IMR-90 (cell line): ENCODE data around the gene TOR3A. TPM values are rescaled to one million over a fixed set of nuclear protein-coding genes. Genes with fewer than 3 reads are reported as not detected.

Source experiments
- ATAC-seq: fragments of 200-7000 bp; cut with Tn5 transposase; 2 replicates; pipeline ENCODE4 v1.9.1; 2020; ENCODE audit warnings: low read depth, mild to moderate bottlenecking, moderate library complexity
- BruUV-seq: library from RNA; stranded (reverse); fragments of 400-500 nt; replicated peaks from 2 replicates; lab custom pipeline; 2021; lab: Mats Ljungman, UMichigan
- CTCF ChIA-PET: fragments of 300-600 bp; formaldehyde crosslinking; extraction: SDS; loops from one replicate; lab custom pipeline; 2021; ENCODE audit warnings: antibody characterized with exemption; lab: Yijun Ruan, JAX
- POLR2A ChIA-PET: fragments of 300-600 bp; sonication (Branson Sonifier 250); formaldehyde crosslinking; loops from one replicate; lab custom pipeline; 2022; ENCODE audit warnings: antibody characterized with exemption; ENCODE audit not compliant: unreplicated experiment; lab: Charles Lee
- DNase-seq: peaks from one replicate; pipeline ENCODE4 v3.0.0; 2013
- H2AFZ ChIP-seq: replicated peaks from 2 replicates; pipeline ENCODE3; 2013; ENCODE audit warnings: low read length, mild to moderate bottlenecking; ENCODE audit not compliant: poor library complexity
- H2AK5ac ChIP-seq: 2 replicates; pipeline ENCODE4 v1.6.1; 2013; ENCODE audit warnings: low read depth, low read length, inconsistent platforms
- H2AK9ac ChIP-seq: replicated peaks from 2 replicates; pipeline ENCODE3; 2013; ENCODE audit warnings: mild to moderate bottlenecking, low read depth, low read length, moderate library complexity; ENCODE audit not compliant: poor library complexity
- H2BK120ac ChIP-seq: 2 replicates; pipeline ENCODE4 v1.6.1; 2013; ENCODE audit warnings: low read depth, low read length, inconsistent platforms
- H2BK15ac ChIP-seq: 3 replicates; pipeline ENCODE4 v1.6.1; 2013; ENCODE audit warnings: low read depth, low read length, inconsistent platforms
- H2BK20ac ChIP-seq: 2 replicates; pipeline ENCODE4 v1.6.1; 2013; ENCODE audit warnings: low read depth, mild to moderate bottlenecking, inconsistent platforms, low read length, moderate library complexity
- H2BK5ac ChIP-seq: 2 replicates; pipeline ENCODE4 v1.6.1; 2013; ENCODE audit warnings: mild to moderate bottlenecking, low read depth, low read length, inconsistent platforms; ENCODE audit not compliant: poor library complexity, severe bottlenecking
- H3K14ac ChIP-seq: replicated peaks from 2 replicates; pipeline ENCODE4 v1.6.1; 2013; ENCODE audit warnings: low read depth, low read length, inconsistent platforms
- H3K18ac ChIP-seq: 2 replicates; pipeline ENCODE4 v1.6.1; 2013; ENCODE audit warnings: low read depth, low read length, control low read depth
- H3K23ac ChIP-seq: 2 replicates; pipeline ENCODE4 v1.6.1; 2013; ENCODE audit warnings: low read depth, low read length, inconsistent platforms
- H3K27ac ChIP-seq: 2 replicates; pipeline ENCODE4 v1.5.1; 2013; ENCODE audit warnings: mild to moderate bottlenecking, control low read depth, low read length; ENCODE audit not compliant: insufficient read depth
- H3K27me3 ChIP-seq: 2 replicates; pipeline ENCODE4 v1.6.1; 2013; ENCODE audit warnings: low read length; ENCODE audit not compliant: control insufficient read depth, insufficient read depth
- H3K36me3 ChIP-seq: 2 replicates; pipeline ENCODE4 v1.6.1; 2013; ENCODE audit warnings: low read length, mixed read lengths; ENCODE audit not compliant: control insufficient read depth, insufficient read depth
- H3K4ac ChIP-seq: 2 replicates; pipeline ENCODE4 v1.6.1; 2013; ENCODE audit warnings: low read depth, low read length, inconsistent platforms
- H3K4me1 ChIP-seq: 2 replicates; pipeline ENCODE4 v1.6.1; 2013; ENCODE audit warnings: low read length, mixed read lengths; ENCODE audit not compliant: control insufficient read depth, insufficient read depth
- H3K4me2 ChIP-seq: 2 replicates; pipeline ENCODE4 v1.6.1; 2013; ENCODE audit warnings: low read depth, mild to moderate bottlenecking, control low read depth, low read length, moderate library complexity
- H3K4me3 ChIP-seq: 2 replicates; pipeline ENCODE4 v1.5.1; 2013; ENCODE audit warnings: low read depth, mild to moderate bottlenecking, control low read depth, low read length, moderate library complexity; ENCODE audit not compliant: insufficient read depth
- H3K56ac ChIP-seq: 2 replicates; pipeline ENCODE4 v1.6.1; 2013; ENCODE audit warnings: low read length, inconsistent platforms; ENCODE audit not compliant: insufficient read depth; ENCODE audit errors: extremely low read depth
- H3K79me1 ChIP-seq, 2 experiments: 2 replicates each; pipeline ENCODE4 v1.6.1; 2013; ENCODE audit warnings: low read length in 2 of 2, inconsistent platforms in 1 of 2, low read depth in 1 of 2
- H3K9ac ChIP-seq: 2 replicates; pipeline ENCODE4 v1.6.1; 2013; ENCODE audit warnings: low read depth, low read length, control low read depth
- H3K9me1 ChIP-seq: 2 replicates; pipeline ENCODE4 v1.6.1; 2013; ENCODE audit warnings: low read length, inconsistent platforms; ENCODE audit not compliant: insufficient read depth
- H3K9me3 ChIP-seq: 2 replicates; pipeline ENCODE4 v1.6.1; 2013; ENCODE audit warnings: low read length; ENCODE audit not compliant: control insufficient read depth, insufficient read depth
- H4K20me1 ChIP-seq: 2 replicates; pipeline ENCODE4 v1.6.1; 2013; ENCODE audit warnings: low read length, inconsistent platforms; ENCODE audit not compliant: insufficient read depth
- H4K5ac ChIP-seq: 2 replicates; pipeline ENCODE4 v1.6.1; 2013; ENCODE audit warnings: mild to moderate bottlenecking, low read depth, low read length, control low read depth
- H4K8ac ChIP-seq, 2 experiments: 2 replicates each; pipeline ENCODE4 v1.6.1; 2013; ENCODE audit warnings: low read depth in 2 of 2, low read length in 2 of 2, control low read depth in 1 of 2, inconsistent platforms in 1 of 2
- H4K91ac ChIP-seq: 2 replicates; pipeline ENCODE4 v1.6.1; 2013; ENCODE audit warnings: low read depth, low read length, inconsistent platforms; ENCODE audit not compliant: insufficient read depth
- BHLHE40 ChIP-seq: fragments of 150-350 bp; IDR thresholded peaks from 2 replicates; pipeline ENCODE4 v1.6.1; 2016; ENCODE audit warnings: mild to moderate bottlenecking, low read depth, low read length
- CEBPB ChIP-seq: IDR thresholded peaks from 2 replicates; pipeline ENCODE4 v1.6.1; 2012; ENCODE audit warnings: low read depth, low read length, improper control_type of control experiment
- MXI1 ChIP-seq: IDR thresholded peaks from 2 replicates; pipeline ENCODE4 v1.6.1; 2012; ENCODE audit warnings: low read depth, mild to moderate bottlenecking, low read length, moderate library complexity, borderline replicate concordance
- RCOR1 ChIP-seq: IDR thresholded peaks from 2 replicates; pipeline ENCODE4 v1.6.1; 2012; ENCODE audit warnings: mild to moderate bottlenecking, low read length, improper control_type of control experiment; ENCODE audit not compliant: insufficient replicate concordance
- RFX5 ChIP-seq: IDR thresholded peaks from 2 replicates; pipeline ENCODE4 v1.8.0; 2012; ENCODE audit warnings: low read depth, mild to moderate bottlenecking, low read length, moderate library complexity
- WGBS, 2 experiments: methylation state at CpG; one replicate each; pipeline versions ENCODE4 v1.1.5 to v1.1.7; 2013; ENCODE audit warnings: missing lambda C conversion rate in 2 of 2; ENCODE audit not compliant: insufficient read length in 1 of 2; ENCODE audit errors: extremely low coverage in 2 of 2; 5-methylcytosine and 5-hydroxymethylcytosine counted together
- dilution Hi-C: fragments of 300-500 bp; cut with HindIII; formaldehyde crosslinking; loops from one replicate; pipeline ENCODE4 v1.14.3; 2018; ENCODE audit warnings: low sequenced_read_pairs; ENCODE audit not compliant: unreplicated experiment
- in situ Hi-C: fragments of 300-500 bp; cut with MboI; formaldehyde crosslinking; loops from 3 replicates; pipeline ENCODE4 v1.14.3; 2019; ENCODE audit warnings: low sequenced_read_pairs, inconsistent platforms, mixed read lengths
- intact Hi-C: fragments of 100-400 bp; cut with micrococcal nuclease; formaldehyde crosslinking; loops from 2 replicates; pipeline ENCODE4 v1.10.0; 2022
- polyA plus RNA-seq, 3 experiments: library from polyadenylated mRNA; depleted of rRNA; stranded (reverse); fragments of >200 nt; gene quantifications; 2 replicates each; pipeline ENCODE4 v1.2.3, GENCODE V29; 2012; ENCODE audit warnings: low replicate concordance in 1 of 3
- total RNA-seq: library from RNA; depleted of rRNA; stranded (reverse); fragments of >200 nt; gene quantifications from 2 replicates; pipeline ENCODE4 v1.2.3, GENCODE V29; 2012

TOR3A gene
- total and polyA plus RNA-seq, 2 of the 4 experiments (the other 2 are of a cell fraction) = 16.8 to 22.2 TPM

GRCh38 chr1:179042700-179043099 lies 39.2 kb upstream of the TOR3A start:
- Histone ChIP-seq H4K8ac (no peak overlapping the region), H3K4me1 (peaks cover 12% of the 10 kb centered on the region), H3K23ac (no peak overlapping the region; the same call in 1 of the 2 replicates), H3K9me1 (peaks cover 11% of the 10 kb centered on the region; the same call in 1 of the 2 replicates), H3K14ac (no peak overlapping the region), H2BK5ac (no peak overlapping the region), H3K4me2 (no peak overlapping the region), H3K27me3 (no peaks in the 10 kb centered on the region), H4K91ac (no peak overlapping the region), H2BK15ac (no peak overlapping the region), H2AK5ac (0 out of 2 replicates have a peak overlapping the region, but pooled peaks have one; percentile 5), H3K27ac (no peak overlapping the region), H2AK9ac (no peak overlapping the region), H2BK120ac (no peak overlapping the region), H3K18ac (no peak overlapping the region), H3K36me3 (no peaks in the 10 kb centered on the region), H3K9ac (no peak overlapping the region), H3K56ac (no peak overlapping the region), H3K4me3 (no peak overlapping the region), H3K79me1 (peaks cover 33 to 49% of the 10 kb centered on the region in 2 experiments), H3K4ac (no peak overlapping the region), H4K20me1 (peaks cover 22% of the 10 kb centered on the region), H3K9me3 (no peaks in the 10 kb centered on the region), H4K5ac (no peak overlapping the region), H2BK20ac (no peak overlapping the region), H2AFZ (no peak overlapping the region)
- ATAC-seq (no peak), DNase-seq (no peak)
- intact Hi-C loops = no loop called here
- in situ Hi-C loops = no loop called here
- WGBS, 2 experiments = 100% methylated on average over 3 of the region's 5 CpGs; no CpG with 5 or more reads in 1 of the 2 experiments
- dilution Hi-C loops = no loop called here
- TF ChIP-seq RCOR1 = no peak
- TF ChIP-seq CEBPB = no peak
- no peak for TF ChIP-seq BHLHE40
- TF ChIP-seq RFX5 = no peak
- TF ChIP-seq MXI1 = no peak
- BruUV-seq = no TSS peak
- POLR2A ChIA-PET = no interaction called here
- CTCF ChIA-PET = interaction anchor here (0.6 kb wide), 1 partner anchor 33 kb away, joined by 3 read pairs; no protein-coding TSS in a partner anchor
